H1 (cell line): Measurements from ENCODE around the gene DDIAS. TPM values are rescaled to one million over a fixed set of nuclear protein-coding genes. Genes with fewer than 3 reads are reported as not detected.

ENCODE experiments used
- CTCF ChIA-PET: fragments of 300-600 bp; sonication (Branson Sonifier 250); formaldehyde crosslinking; loops from one replicate; lab custom pipeline; 2021; ENCODE audit not compliant: partially characterized antibody; lab: Charles Lee
- POLR2A ChIA-PET: fragments of 300-600 bp; sonication (Branson Sonifier 250); formaldehyde crosslinking; loops from one replicate; lab custom pipeline; 2021; ENCODE audit warnings: inconsistent platforms; ENCODE audit not compliant: partially characterized antibody; lab: Charles Lee
- DNase-seq, 2 experiments: peaks; one replicate each; pipeline versions ENCODE4 v3.0.0 to v3.0.0-alpha.2; 2010 to 2022; ENCODE audit warnings: low spot score in 2 of 2, low read depth in 1 of 2, mixed read lengths in 1 of 2
- FAIRE-seq: peaks from 2 replicates; lab custom pipeline; 2011; peaks lifted over from hg19 to GRCh38; lab: Jason Lieb, UNC
- H2AFZ ChIP-seq: 2 replicates; pipeline ENCODE4 v1.8.1; 2012; ENCODE audit warnings: low read length, inconsistent platforms
- H2AK5ac ChIP-seq: 2 replicates; pipeline ENCODE4 v1.6.1; 2013; ENCODE audit warnings: low read depth, low read length
- H2BK120ac ChIP-seq: replicated peaks from 2 replicates; pipeline ENCODE3; 2013; ENCODE audit warnings: low read depth, low read length, inconsistent platforms
- H2BK12ac ChIP-seq: 2 replicates; pipeline ENCODE4 v1.6.1; 2013; ENCODE audit warnings: low read depth, low read length
- H2BK15ac ChIP-seq: 2 replicates; pipeline ENCODE4 v1.6.1; 2013; ENCODE audit warnings: low read length
- H2BK20ac ChIP-seq: 2 replicates; pipeline ENCODE4 v1.6.1; 2013; ENCODE audit warnings: low read length
- H2BK5ac ChIP-seq: 2 replicates; pipeline ENCODE4 v1.6.1; 2013; ENCODE audit warnings: low read depth, low read length
- H3K14ac ChIP-seq: 2 replicates; pipeline ENCODE4 v1.6.1; 2013; ENCODE audit warnings: inconsistent platforms; ENCODE audit not compliant: insufficient read length
- H3K18ac ChIP-seq: 2 replicates; pipeline ENCODE4 v1.6.1; 2013; ENCODE audit warnings: low read length; ENCODE audit errors: extremely low read depth
- H3K23ac ChIP-seq: 2 replicates; pipeline ENCODE4 v1.6.1; 2013; ENCODE audit warnings: inconsistent platforms; ENCODE audit not compliant: insufficient read length
- H3K23me2 ChIP-seq: 2 replicates; pipeline ENCODE4 v1.6.1; 2013; ENCODE audit warnings: low read depth, low read length
- H3K27ac ChIP-seq: 2 replicates; pipeline ENCODE4 v1.6.1; 2011; ENCODE audit warnings: low read depth, low read length, inconsistent platforms
- H3K27me3 ChIP-seq, 4 experiments: replicated peaks in 1 of 4; 1 replicate in 1 of 4; 2 replicates in 3 of 4; pipeline versions ENCODE4 v1.6.1 to v1.8.1; 2011 to 2013; ENCODE audit warnings: low read length in 3 of 4, mild to moderate bottlenecking in 3 of 4, inconsistent platforms in 2 of 4, mixed read lengths in 2 of 4, moderate library complexity in 1 of 4; ENCODE audit not compliant: control insufficient read depth in 3 of 4, insufficient read depth in 3 of 4; ENCODE audit errors: extremely low read depth in 1 of 4
- H3K36me3 ChIP-seq, 4 experiments: 2 replicates each; pipeline versions ENCODE4 v1.6.1 to v1.8.1; 2011 to 2013; ENCODE audit warnings: mild to moderate bottlenecking in 4 of 4, low read length in 3 of 4, moderate library complexity in 2 of 4, control low read depth in 1 of 4, inconsistent platforms in 1 of 4; ENCODE audit not compliant: insufficient read depth in 4 of 4, control insufficient read depth in 2 of 4
- H3K4ac ChIP-seq: replicated peaks from 2 replicates; pipeline ENCODE3; 2013; ENCODE audit warnings: low read length, low read depth, mixed read lengths, inconsistent platforms; ENCODE audit not compliant: insufficient read length
- H3K4me1 ChIP-seq, 4 experiments: replicated peaks in 1 of 4; 1 replicate in 1 of 4; 2 replicates in 3 of 4; pipeline versions ENCODE4 v1.6.1 to v1.8.1; 2011 to 2013; ENCODE audit warnings: low read length in 3 of 4, inconsistent platforms in 2 of 4, mixed read lengths in 1 of 4; ENCODE audit not compliant: insufficient read depth in 4 of 4, control insufficient read depth in 3 of 4
- H3K4me2 ChIP-seq, 2 experiments: 2 replicates each; pipeline versions ENCODE4 v1.6.1 to v1.8.1; 2011 to 2013; ENCODE audit warnings: low read depth in 2 of 2, low read length in 2 of 2, control low read depth in 1 of 2, inconsistent platforms in 1 of 2, mild to moderate bottlenecking in 1 of 2; ENCODE audit not compliant: insufficient read depth in 1 of 2
- H3K4me3 ChIP-seq, 4 experiments: fragments of 200-600, 300-600 bp in 1 of 4; sonication (generic), shearing (Covaris generic), sonication (Bioruptor Twin) in 1 of 4; 2 replicates each; pipeline versions ENCODE4 v1.5.1 to v1.8.1; 2011 to 2016; ENCODE audit warnings: low read length in 4 of 4, low read depth in 3 of 4, control low read depth in 2 of 4, inconsistent platforms in 2 of 4, mild to moderate bottlenecking in 2 of 4, mixed read lengths in 1 of 4, moderate library complexity in 1 of 4; ENCODE audit not compliant: insufficient read depth in 2 of 4; ENCODE audit errors: extremely low read depth in 1 of 4
- H3K56ac ChIP-seq: replicated peaks from 2 replicates; pipeline ENCODE3; 2013; ENCODE audit warnings: low read depth, mild to moderate bottlenecking, mixed read lengths, low read length, inconsistent platforms; ENCODE audit not compliant: insufficient read length
- H3K79me1 ChIP-seq: 2 replicates; pipeline ENCODE4 v1.6.1; 2013; ENCODE audit warnings: low read depth, low read length, control low read depth
- H3K79me2 ChIP-seq, 2 experiments: 2 replicates each; pipeline versions ENCODE4 v1.6.1 to v1.8.1; 2012 to 2013; ENCODE audit warnings: low read length in 2 of 2, mild to moderate bottlenecking in 2 of 2, inconsistent platforms in 1 of 2; ENCODE audit not compliant: insufficient read depth in 2 of 2, control insufficient read depth in 1 of 2
- H3K9ac ChIP-seq, 4 experiments: replicated peaks in 1 of 4; 1 replicate in 1 of 4; 2 replicates in 3 of 4; pipeline versions ENCODE4 v1.6.1 to v1.8.1; 2011 to 2013; ENCODE audit warnings: low read depth in 3 of 4, low read length in 3 of 4, control low read depth in 2 of 4, mild to moderate bottlenecking in 2 of 4, moderate library complexity in 2 of 4, inconsistent platforms in 1 of 4; ENCODE audit errors: extremely low read depth in 1 of 4
- H3K9me3 ChIP-seq, 2 experiments: 2 replicates each; pipeline versions ENCODE4 v1.6.1 to v1.8.1; 2012 to 2013; ENCODE audit warnings: mild to moderate bottlenecking in 2 of 2, moderate library complexity in 2 of 2, control low read depth in 1 of 2, inconsistent platforms in 1 of 2, low read depth in 1 of 2, low read length in 1 of 2, mixed read lengths in 1 of 2; ENCODE audit not compliant: insufficient read depth in 2 of 2
- H4K20me1 ChIP-seq, 2 experiments: replicated peaks in 1 of 2; 2 replicates each; pipeline versions ENCODE3 to v1.8.1; 2011 to 2013; ENCODE audit warnings: inconsistent platforms in 2 of 2, low read length in 2 of 2, mild to moderate bottlenecking in 1 of 2; ENCODE audit not compliant: insufficient read depth in 2 of 2, control insufficient read depth in 1 of 2
- H4K5ac ChIP-seq: 2 replicates; pipeline ENCODE4 v1.6.1; 2013; ENCODE audit warnings: low read length, low read depth, mixed read lengths, inconsistent platforms; ENCODE audit not compliant: insufficient read length
- H4K8ac ChIP-seq: 2 replicates; pipeline ENCODE4 v1.8.0; 2013; ENCODE audit warnings: mild to moderate bottlenecking, moderate library complexity, low read length, inconsistent platforms; ENCODE audit not compliant: insufficient read depth; ENCODE audit errors: extremely low read depth
- H4K91ac ChIP-seq: replicated peaks from 2 replicates; pipeline ENCODE3; 2013; ENCODE audit warnings: low read length, mixed read lengths, inconsistent platforms; ENCODE audit not compliant: insufficient read length
- ASH2L ChIP-seq: fragments of 200-600, 300-600 bp; sonication (generic); IDR thresholded peaks from one replicate; pipeline ENCODE4 v1.7.1; 2017; ENCODE audit warnings: low read length
- CHD2 ChIP-seq: IDR thresholded peaks from 2 replicates; pipeline ENCODE4 v1.6.1; 2012; ENCODE audit warnings: low read length, improper control_type of control experiment
- CREB1 ChIP-seq: IDR thresholded peaks from 2 replicates; pipeline ENCODE4 v1.6.1; 2012; ENCODE audit warnings: inconsistent platforms
- CTBP2 ChIP-seq: IDR thresholded peaks from 2 replicates; pipeline ENCODE4 v1.7.0; 2011; ENCODE audit warnings: borderline replicate concordance, mild to moderate bottlenecking, moderate library complexity, mixed read lengths, low read length; ENCODE audit not compliant: insufficient read depth, insufficient read length
- EZH2 ChIP-seq: fragments of 200-600 bp; sonication (generic); IDR thresholded peaks from 2 replicates; pipeline ENCODE4 v1.7.1; 2012; ENCODE audit warnings: low read depth, mild to moderate bottlenecking, moderate library complexity, low read length, inconsistent platforms; ENCODE audit not compliant: severe bottlenecking
- HDAC2 ChIP-seq, 2 experiments: fragments of 300-600 bp in 1 of 2; sonication (generic) in 1 of 2; IDR thresholded peaks; 2 replicates each; pipeline ENCODE4 v1.6.1; 2011 to 2012; ENCODE audit warnings: low read depth in 2 of 2, low read length in 2 of 2, mild to moderate bottlenecking in 2 of 2, moderate library complexity in 2 of 2, borderline replicate concordance in 1 of 2, inconsistent platforms in 1 of 2
- MAX ChIP-seq: IDR thresholded peaks from 2 replicates; pipeline ENCODE4 v1.6.1; 2012; ENCODE audit warnings: inconsistent platforms
- RBBP5 ChIP-seq: IDR thresholded peaks from 2 replicates; pipeline ENCODE4 v1.7.1; 2012; ENCODE audit warnings: low read depth, mild to moderate bottlenecking, inconsistent platforms, low read length, moderate library complexity, borderline replicate concordance
- RXRA ChIP-seq: IDR thresholded peaks from 2 replicates; pipeline ENCODE4 v1.6.1; 2011; ENCODE audit warnings: low read depth, mild to moderate bottlenecking, low read length, moderate library complexity; ENCODE audit not compliant: insufficient read depth
- SAP30 ChIP-seq: fragments of 300-600 bp; sonication (generic); IDR thresholded peaks from 2 replicates; pipeline ENCODE4 v1.7.1; 2012; ENCODE audit warnings: low read length, moderate library complexity, mild to moderate bottlenecking, inconsistent platforms; ENCODE audit not compliant: insufficient read depth, insufficient replicate concordance
- TAF1 ChIP-seq: IDR thresholded peaks from 2 replicates; pipeline ENCODE4 v1.6.1; 2011; ENCODE audit warnings: mild to moderate bottlenecking, low read depth, low read length
- TAF7 ChIP-seq: optimal IDR thresholded peaks from 2 replicates; pipeline ENCODE3; 2011; ENCODE audit warnings: low read depth, mild to moderate bottlenecking, inconsistent platforms, low read length, moderate library complexity, borderline replicate concordance
- TCF12 ChIP-seq: IDR thresholded peaks from 2 replicates; pipeline ENCODE4 v1.6.1; 2011; ENCODE audit warnings: low read depth, mild to moderate bottlenecking, low read length
- TEAD4 ChIP-seq: IDR thresholded peaks from 2 replicates; pipeline ENCODE4 v1.6.1; 2012; ENCODE audit warnings: low read depth, low read length, inconsistent platforms, mixed read lengths
- WGBS, 2 experiments: shearing (Covaris generic) in 1 of 2; methylation state at CpG; one replicate each; pipeline versions ENCODE4 v1.1.6 to v1.1.7; 2013 to 2015; ENCODE audit warnings: low lambda C conversion rate in 2 of 2, mixed read lengths in 2 of 2, inconsistent platforms in 1 of 2, low coverage in 1 of 2, missing lambda C conversion rate in 1 of 2; ENCODE audit not compliant: insufficient replicate concordance in 2 of 2, insufficient coverage in 1 of 2, insufficient read length in 1 of 2; ENCODE audit errors: extremely low coverage in 1 of 2, missing lambda C conversion rate in 1 of 2; 5-methylcytosine and 5-hydroxymethylcytosine counted together
- polyA plus RNA-seq, 7 experiments: library from polyadenylated mRNA; depleted of rRNA in 3 of 7; stranded (reverse) in 5 of 7; unstranded in 2 of 7; fragments of >200 nt in 5 of 7; fragments of 200-250 nt in 2 of 7; gene quantifications; 1 replicate in 5 of 7; 2 replicates in 1 of 7; 4 replicates in 1 of 7; pipeline versions ENCODE4 v1.2.1 to v1.2.3, GENCODE V29; 2011 to 2013; ENCODE audit warnings: missing spikeins in 2 of 7, mixed read lengths in 2 of 7
- total RNA-seq: library from RNA; stranded (reverse); fragmentation: NEBNext Ultra II Directional; extraction: Animal tissue kit (Norgen Biotek cat#: 25700); gene quantifications from 2 replicates; pipeline ENCODE4 v1.2.1, GENCODE V29; 2021

DDIAS gene
- total and polyA plus RNA-seq, 2 of the 8 experiments (the other 6 are each of a cell fraction or from before 2014, with no cell fraction given), result 11.6 to 25.7 TPM

GRCh38 chr11:82967381-82967780 is 65.8 kb downstream of the DDIAS start:
- H3K23me2 ChIP-seq, result no peaks in the 10 kb centered on the region
- H4K8ac ChIP-seq, result no peak overlapping the region
- H3K4me3 ChIP-seq, result no peak overlapping the region
- no peak overlapping the region for H2AFZ ChIP-seq
- no peak overlapping the region for H3K4me2 ChIP-seq
- CTCF ChIA-PET, result interaction anchor here (0.6 kb wide), 2 partner anchors 38 to 165 kb away, joined by 3 read pairs; no protein-coding TSS in a partner anchor
- H4K20me1 ChIP-seq, result no peaks in the 10 kb centered on the region
- H3K27me3 ChIP-seq, result no peaks in the 10 kb centered on the region
- no peak overlapping the region for H2BK20ac ChIP-seq
- no peak for DNase-seq
- H3K9me3 ChIP-seq, result no peaks in the 10 kb centered on the region; a peak in 1 of 4 replicates
- H3K4me1 ChIP-seq, result no peaks in the 10 kb centered on the region
- no peak overlapping the region for H2BK12ac ChIP-seq
- no peak overlapping the region for H4K91ac ChIP-seq
- no peak overlapping the region for H3K4ac ChIP-seq
- 66% methylated on average over 4 of the region's 4 CpGs; no CpG with 5 or more reads in 1 of the 2 experiments for WGBS, 2 experiments
- H3K56ac ChIP-seq, result no peak overlapping the region
- no peak overlapping the region for H2BK5ac ChIP-seq
- H3K23ac ChIP-seq, result no peak overlapping the region
- no peak overlapping the region for H4K5ac ChIP-seq
- H3K14ac ChIP-seq, result no peak overlapping the region
- no peak overlapping the region for H3K27ac ChIP-seq
- no peak overlapping the region for H3K18ac ChIP-seq
- no peaks in the 10 kb centered on the region for H3K79me1 ChIP-seq
- no peaks in the 10 kb centered on the region for H3K79me2 ChIP-seq
- POLR2A ChIA-PET, result no interaction called here
- no peaks in the 10 kb centered on the region for H3K36me3 ChIP-seq
- H3K9ac ChIP-seq, result no peak overlapping the region
- no peak overlapping the region for H2BK120ac ChIP-seq
- H2AK5ac ChIP-seq, result no peak overlapping the region
- H2BK15ac ChIP-seq, result no peak overlapping the region
- FAIRE-seq, result no peak
- TF ChIP-seq CREB1, result no peak
- no peak for TF ChIP-seq TCF12
- TF ChIP-seq CTBP2, result no peak
- TF ChIP-seq RXRA, result no peak
- no peak for TF ChIP-seq EZH2
- TF ChIP-seq TEAD4, result no peak
- no peak for TF ChIP-seq HDAC2 (IDR thresholded peaks at IDR 0.05; ENCODE audit: borderline replicate concordance in 1 of 2, low read depth in 2 of 2, low read length in 2 of 2)
- no peak for TF ChIP-seq TAF7
- TF ChIP-seq ASH2L, result no peak
- no peak for TF ChIP-seq CHD2
- no peak for TF ChIP-seq MAX
- no peak for TF ChIP-seq RBBP5
- TF ChIP-seq SAP30, result no peak
- TF ChIP-seq TAF1, result no peak
